ENCODE measurements around the gene FAM124A. TPM values are rescaled to one million over a fixed set of nuclear protein-coding genes. Genes with fewer than 3 reads are reported as not detected.

FAM124A gene
- total and polyA plus RNA-seq, 2 of the 8 experiments (the other 6 are each of a cell fraction or from before 2014, with no cell fraction given), result 40.7 to 49.9 TPM

GRCh38 chr13:51175639-51176038 is 46.6 kb upstream of the FAM124A start:
- peak in 1 of 2 experiments; percentile 58; a peak in 2 of 3 replicates for TF ChIP-seq POLR2A (IDR thresholded peaks at IDR 0.05; ENCODE audit: control extremely low read depth in 1 of 2, low read depth in 2 of 2, low read length in 2 of 2)
- peak; percentile 71; the same call in 1 of the 2 replicates for TF ChIP-seq POLR2AphosphoS5 (IDR thresholded peaks at IDR 0.05; ENCODE audit: low read depth, low read length)
- no peak for TF ChIP-seq TBP (IDR thresholded peaks at IDR 0.05; ENCODE audit: low read depth, low read length)
- Histone ChIP-seq H3K9ac (replicated peaks in 1 of 4; ENCODE audit: extremely low read depth in 1 of 4, low read depth in 3 of 4, low read length in 3 of 4) (peak overlapping the region in 1 of 4 experiments; percentile 60; a peak in 1 of 7 replicates), H3K9me3 (ENCODE audit: insufficient read depth in 2 of 2, low read depth in 1 of 2, low read length in 1 of 2) (no peaks in the 10 kb centered on the region), H3K79me2 (ENCODE audit: control insufficient read depth in 1 of 2, insufficient read depth in 2 of 2, low read length in 2 of 2) (peaks cover 3 to 31% of the 10 kb centered on the region in 2 experiments; a peak in 3 of 4 replicates), H4K8ac (ENCODE audit: extremely low read depth, insufficient read depth, low read length) (no peak overlapping the region), H3K4me2 (ENCODE audit: insufficient read depth in 1 of 2, low read depth in 2 of 2, low read length in 2 of 2) (peak overlapping the region; percentile 59 to 61), H3K4me3 (ENCODE audit: extremely low read depth in 1 of 4, insufficient read depth in 2 of 4, low read depth in 3 of 4, low read length in 4 of 4) (peak overlapping the region in 1 of 4 experiments; percentile 46; a peak in 2 of 8 replicates), H2BK12ac (ENCODE audit: low read depth, low read length) (no peak overlapping the region), H2BK15ac (ENCODE audit: low read length) (0 out of 2 replicates have a peak overlapping the region, but pooled peaks have one; percentile 33), H3K56ac (replicated peaks; ENCODE audit: insufficient read length, low read depth, low read length) (no peak overlapping the region), H4K20me1 (replicated peaks in 1 of 2; ENCODE audit: control insufficient read depth in 1 of 2, insufficient read depth in 2 of 2, low read length in 2 of 2) (peaks cover 2 to 4% of the 10 kb centered on the region in 2 experiments), H3K14ac (ENCODE audit: insufficient read length) (no peak overlapping the region), H2BK120ac (replicated peaks; ENCODE audit: low read depth, low read length) (no peak overlapping the region), H3K23me2 (ENCODE audit: low read depth, low read length) (peaks cover 3% of the 10 kb centered on the region; the same call in 1 of the 2 replicates), H3K79me1 (ENCODE audit: low read depth, low read length) (no peaks in the 10 kb centered on the region), H3K27ac (ENCODE audit: low read depth, low read length) (no peak overlapping the region), H4K91ac (replicated peaks; ENCODE audit: insufficient read length, low read length) (no peak overlapping the region), H3K36me3 (ENCODE audit: control insufficient read depth in 2 of 4, insufficient read depth in 4 of 4, low read length in 3 of 4) (peaks cover 34 to 76% (median 55%) of the 10 kb centered on the region in 4 experiments), H3K4me1 (replicated peaks in 1 of 4; ENCODE audit: control insufficient read depth in 3 of 4, insufficient read depth in 4 of 4, low read length in 3 of 4) (peaks cover 7 to 12% (median 10%) of the 10 kb centered on the region in 4 experiments; a peak in 6 of 7 replicates), H3K4ac (replicated peaks; ENCODE audit: insufficient read length, low read depth, low read length) (peak overlapping the region; percentile 94), H2AK5ac (ENCODE audit: low read depth, low read length) (no peak overlapping the region), H2BK5ac (ENCODE audit: low read depth, low read length) (peak overlapping the region; percentile 61; the same call in 1 of the 2 replicates), H3K23ac (ENCODE audit: insufficient read length) (no peak overlapping the region), H2BK20ac (ENCODE audit: low read length) (no peak overlapping the region), H3K18ac (ENCODE audit: extremely low read depth, low read length) (peak overlapping the region; percentile 75), H2AFZ (ENCODE audit: low read length) (no peak overlapping the region), H3K27me3 (replicated peaks in 1 of 4; ENCODE audit: control insufficient read depth in 3 of 4, extremely low read depth in 1 of 4, insufficient read depth in 3 of 4, low read length in 3 of 4) (no peaks in the 10 kb centered on the region), H4K5ac (ENCODE audit: insufficient read length, low read depth, low read length) (no peak overlapping the region)
- FAIRE-seq, result no peak
- DNase-seq (ENCODE audit: low read depth in 1 of 2, low spot score in 2 of 2), result peak in 1 of 2 experiments; percentile 27
- ChIA-PET CTCF (ENCODE audit: partially characterized antibody) (interaction anchor here (0.7 to 2.8 kb wide), 3 partner anchors 49 to 111 kb away, joined by 3 to 11 read pairs (median 6); no protein-coding TSS in a partner anchor), POLR2A (ENCODE audit: partially characterized antibody) (interaction anchor here (0.8 to 13.8 kb wide), 18 partner anchors 8 to 129 kb away, joined by 3 to 494 read pairs (median 8); no protein-coding TSS in a partner anchor)
- WGBS, 2 experiments (ENCODE audit: extremely low coverage in 1 of 2, insufficient coverage in 1 of 2, insufficient read length in 1 of 2, insufficient replicate concordance in 2 of 2, low coverage in 1 of 2, low lambda C conversion rate in 2 of 2, missing lambda C conversion rate in 1 of 2), result 27% methylated on average over 1 of the region's 1 CpG; no CpG with 5 or more reads in 1 of the 2 experiments

All from H1 (cell line).